Thoracic aorta (tissue), 2 donors: ENCODE data around the gene BRF1. TPM values are rescaled to one million over a fixed set of nuclear protein-coding genes. Genes with fewer than 3 reads are reported as not detected.

Source experiments
- ATAC-seq: fragments of 150-250 bp; one replicate; pipeline ENCODE4 v1.8.0; 2017; ENCODE audit warnings: low read depth; ENCODE audit not compliant: insufficient number of reproducible peaks, low FRiP score
- DNase-seq: peaks from one replicate; pipeline ENCODE4 v3.0.0-alpha.2; 2020; ENCODE audit warnings: low spot score
- H3K27ac ChIP-seq, 2 donors: fragments of 200-600 bp; sonication (generic); 1 replicate in 1 of 2; 2 replicates in 1 of 2; pipeline ENCODE4 v1.5.1; 2016; ENCODE audit warnings: mild to moderate bottlenecking in 2 of 2, moderate library complexity in 2 of 2
- H3K27me3 ChIP-seq: fragments of 200-600 bp; sonication (generic); replicated peaks from 2 replicates; pipeline ENCODE4 v1.6.0; 2016; ENCODE audit warnings: mild to moderate bottlenecking; ENCODE audit not compliant: insufficient read depth
- H3K36me3 ChIP-seq: fragments of 200-600 bp; sonication (generic); one replicate; pipeline ENCODE4 v1.5.1; 2016
- H3K4me1 ChIP-seq, 2 donors: fragments of 200-600 bp; sonication (generic); 1 replicate in 1 of 2; 2 replicates in 1 of 2; pipeline versions ENCODE4 v1.5.1 to v1.6.0; 2016; ENCODE audit warnings: low read depth in 2 of 2, mild to moderate bottlenecking in 1 of 2; ENCODE audit not compliant: control insufficient read depth in 1 of 2
- H3K4me3 ChIP-seq: fragments of 200-600 bp; sonication (generic); 2 replicates; pipeline ENCODE4 v1.5.1; 2016; ENCODE audit warnings: mild to moderate bottlenecking
- H3K9me3 ChIP-seq: fragments of 200-600 bp; sonication (generic); 2 replicates; pipeline ENCODE4 v1.5.1; 2016
- CTCF ChIP-seq: fragments of 200-600 bp; sonication (generic); IDR thresholded peaks from one replicate; pipeline ENCODE4 v1.5.1; 2019; ENCODE audit warnings: antibody characterized with exemption
- total RNA-seq, 2 donors: library from RNA; depleted of rRNA; stranded (reverse); fragments of >200 nt; gene quantifications; one replicate each; pipeline versions ENCODE4 v1.1.0 to v1.2.3, GENCODE V29; 2016

Gene BRF1
- total RNA-seq, 2 donors from 2014 or later: 49.4 to 80.5 TPM

GRCh38 chr14:105255021-105255507 lies 45.7 kb downstream of the BRF1 start:
- Histone ChIP-seq H3K4me3 (no peak overlapping the region), H3K36me3 (peaks cover 11% of the 10 kb centered on the region), H3K27ac (no peak overlapping the region), H3K4me1 (peaks cover 0 to 5% of the 10 kb centered on the region in 2 donors), H3K9me3 (no peaks in the 10 kb centered on the region), H3K27me3 (no peaks in the 10 kb centered on the region)
- DNase-seq (no peak), ATAC-seq (no peak)
- TF ChIP-seq CTCF: no peak

- Histone ChIP-seq H3K9me3 (no peaks in the 10 kb centered on the region), H3K4me1 (peaks cover 6 to 15% of the 10 kb centered on the region in 2 donors), H3K4me3 (no peak overlapping the region), H3K27me3 (no peaks in the 10 kb centered on the region), H3K36me3 (peaks cover 11% of the 10 kb centered on the region), H3K27ac (no peak overlapping the region)
- TF ChIP-seq CTCF: no peak
- DNase-seq: no peak
- ATAC-seq: no peak
Observed at GRCh38 chr14:105253329-105253682, 47.5 kb downstream of the BRF1 start.

- DNase-seq: no peak
- Histone ChIP-seq H3K4me3 (no peak overlapping the region), H3K9me3 (no peaks in the 10 kb centered on the region), H3K4me1 (peaks cover 8 to 19% of the 10 kb centered on the region in 2 donors), H3K27ac (no peak overlapping the region), H3K36me3 (peaks cover 11% of the 10 kb centered on the region), H3K27me3 (no peaks in the 10 kb centered on the region)
- no peak for TF ChIP-seq CTCF
- ATAC-seq: no peak
Observed at GRCh38 chr14:105252552-105253328, 48.1 kb downstream of the BRF1 start.

GRCh38 chr14:105251920-105252319 lies 48.9 kb downstream of the BRF1 start:
- ATAC-seq (no peak), DNase-seq (no peak)
- Histone ChIP-seq H3K27ac (no peak overlapping the region), H3K36me3 (peaks cover 8% of the 10 kb centered on the region), H3K4me1 (peaks cover 11 to 24% of the 10 kb centered on the region in 2 donors), H3K9me3 (no peaks in the 10 kb centered on the region), H3K27me3 (no peaks in the 10 kb centered on the region), H3K4me3 (no peak overlapping the region)
- TF ChIP-seq CTCF: no peak

GRCh38 chr14:105250986-105251385 lies 49.8 kb downstream of the BRF1 start:
- Histone ChIP-seq H3K4me3 (no peak overlapping the region), H3K27ac (no peak overlapping the region), H3K27me3 (no peaks in the 10 kb centered on the region), H3K36me3 (peaks cover 8% of the 10 kb centered on the region), H3K4me1 (peaks cover 11 to 24% of the 10 kb centered on the region in 2 donors), H3K9me3 (no peaks in the 10 kb centered on the region)
- no peak for TF ChIP-seq CTCF
- ATAC-seq (no peak), DNase-seq (no peak)
